GM21381 (cell line): Measurements from ENCODE around the gene CDC14A.
"Not testable (repeated sequence)": the region's sequence is repeated elsewhere in the genome, so short reads cannot be mapped to it uniquely, and the experiment has no call there.

Source experiments
- ATAC-seq: cut with Tn5 transposase; IDR thresholded peaks from one replicate; pipeline ENCODE4 v1.9.1; 2021; ENCODE audit warnings: mild to moderate bottlenecking, moderate library complexity; ENCODE audit not compliant: unreplicated experiment

Gene CDC14A, protein sequence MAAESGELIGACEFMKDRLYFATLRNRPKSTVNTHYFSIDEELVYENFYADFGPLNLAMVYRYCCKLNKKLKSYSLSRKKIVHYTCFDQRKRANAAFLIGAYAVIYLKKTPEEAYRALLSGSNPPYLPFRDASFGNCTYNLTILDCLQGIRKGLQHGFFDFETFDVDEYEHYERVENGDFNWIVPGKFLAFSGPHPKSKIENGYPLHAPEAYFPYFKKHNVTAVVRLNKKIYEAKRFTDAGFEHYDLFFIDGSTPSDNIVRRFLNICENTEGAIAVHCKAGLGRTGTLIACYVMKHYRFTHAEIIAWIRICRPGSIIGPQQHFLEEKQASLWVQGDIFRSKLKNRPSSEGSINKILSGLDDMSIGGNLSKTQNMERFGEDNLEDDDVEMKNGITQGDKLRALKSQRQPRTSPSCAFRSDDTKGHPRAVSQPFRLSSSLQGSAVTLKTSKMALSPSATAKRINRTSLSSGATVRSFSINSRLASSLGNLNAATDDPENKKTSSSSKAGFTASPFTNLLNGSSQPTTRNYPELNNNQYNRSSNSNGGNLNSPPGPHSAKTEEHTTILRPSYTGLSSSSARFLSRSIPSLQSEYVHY

DNA sequence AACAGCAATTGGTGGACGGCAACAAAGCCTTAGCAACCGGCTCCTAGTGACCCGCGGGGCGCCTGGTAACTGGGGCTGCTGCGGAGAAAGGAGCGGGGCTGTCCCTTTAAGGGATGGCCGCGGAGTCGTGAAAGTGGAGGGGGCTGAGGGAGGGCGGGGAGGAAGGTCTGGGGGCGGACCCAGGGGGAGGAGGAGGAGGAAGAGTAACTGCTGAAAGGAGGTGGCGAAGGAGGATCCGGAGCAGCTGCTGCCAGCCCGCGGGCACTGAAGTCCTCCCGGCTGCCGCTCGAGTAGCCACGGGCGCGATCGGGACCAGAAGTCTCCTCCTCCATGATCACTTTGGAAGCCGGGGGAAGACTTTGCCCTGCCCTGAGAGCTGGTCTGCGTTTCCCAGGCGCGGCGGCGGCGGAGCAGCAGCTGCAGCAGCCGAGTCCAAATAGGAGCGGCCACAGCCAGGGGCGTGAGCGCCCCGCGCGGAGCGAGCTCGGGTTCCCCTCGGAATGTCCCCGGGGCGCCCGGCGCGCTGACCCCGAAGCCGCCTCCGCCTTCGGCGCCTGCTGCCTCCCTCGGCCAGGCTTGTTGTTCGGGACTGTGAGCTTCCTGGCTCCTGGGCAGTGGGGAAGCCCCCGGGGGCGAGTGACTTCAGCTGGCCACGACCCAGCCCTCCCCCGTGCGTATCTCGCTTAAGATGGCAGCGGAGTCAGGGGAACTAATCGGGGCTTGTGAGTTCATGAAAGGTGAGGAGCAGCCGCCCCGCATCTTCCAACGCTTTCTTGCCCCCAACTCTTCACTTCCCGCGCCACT, at the start of gene CDC14A:
Gene CDC14A, plus strand, starts transcription at position 240 of the 804 bp plus-strand sequence. Its CDS starts 449 bp downstream, at position 689.
- ATAC-seq = peak; percentile 64

DNA sequence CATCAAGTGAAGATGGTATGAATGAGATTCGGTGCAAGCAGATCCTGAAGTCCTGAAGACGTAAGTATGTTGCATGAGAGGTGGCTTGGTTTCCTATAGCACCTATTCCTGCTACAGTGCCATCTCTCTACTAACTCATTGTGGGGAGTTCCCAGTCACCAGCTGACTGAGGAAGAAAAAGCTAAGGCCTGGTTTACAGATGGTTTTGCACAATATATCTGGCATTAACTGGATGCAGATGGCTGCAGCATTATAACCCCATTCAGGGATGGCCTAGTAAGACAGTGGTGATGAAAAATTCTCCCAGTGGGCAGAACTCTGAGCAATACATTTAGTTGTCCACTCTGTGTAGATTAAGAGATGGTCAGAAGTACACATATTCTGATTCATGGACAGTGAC, 49.6 kb upstream of the CDC14A start:
- no peak for ATAC-seq

DNA sequence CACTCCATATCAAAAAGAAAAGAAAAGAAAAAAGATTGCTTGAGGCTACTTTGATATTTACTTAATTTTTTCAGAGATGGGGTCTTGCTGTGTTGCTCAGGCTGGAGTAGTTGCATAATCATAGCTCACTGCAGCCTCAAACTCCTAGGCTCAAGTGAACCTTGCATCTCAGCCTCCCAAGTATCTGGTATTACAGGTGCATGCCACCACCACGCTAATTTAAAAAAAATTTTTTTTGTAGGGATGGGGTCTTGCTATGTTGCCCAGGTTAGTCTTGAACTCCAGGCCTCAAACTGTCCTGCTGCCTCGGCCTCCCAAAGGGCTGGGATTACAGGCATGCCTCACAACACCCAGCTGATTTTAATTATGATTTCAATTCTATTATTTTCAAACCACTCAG, 48.1 kb upstream of the CDC14A start:
- ATAC-seq = no peak

DNA sequence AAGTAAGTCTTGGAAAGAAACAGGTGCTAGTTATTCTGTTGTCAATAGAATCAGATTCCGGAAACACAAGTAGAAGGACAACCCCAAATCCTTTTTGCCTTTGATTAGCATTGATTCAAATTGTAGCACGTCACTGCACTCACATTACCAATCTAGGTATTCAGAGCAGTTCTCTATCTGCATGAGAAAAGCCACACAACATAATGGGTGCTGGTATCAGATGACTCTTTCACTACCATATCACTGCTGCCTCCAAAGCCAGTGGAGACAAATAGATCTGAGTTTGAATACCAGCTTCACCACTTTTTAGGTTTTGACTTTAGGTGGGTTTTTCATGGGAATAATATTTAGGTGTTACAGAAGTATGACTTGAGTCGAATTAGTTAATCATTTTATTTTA, 47.4 kb upstream of the CDC14A start:
- ATAC-seq = no peak

DNA sequence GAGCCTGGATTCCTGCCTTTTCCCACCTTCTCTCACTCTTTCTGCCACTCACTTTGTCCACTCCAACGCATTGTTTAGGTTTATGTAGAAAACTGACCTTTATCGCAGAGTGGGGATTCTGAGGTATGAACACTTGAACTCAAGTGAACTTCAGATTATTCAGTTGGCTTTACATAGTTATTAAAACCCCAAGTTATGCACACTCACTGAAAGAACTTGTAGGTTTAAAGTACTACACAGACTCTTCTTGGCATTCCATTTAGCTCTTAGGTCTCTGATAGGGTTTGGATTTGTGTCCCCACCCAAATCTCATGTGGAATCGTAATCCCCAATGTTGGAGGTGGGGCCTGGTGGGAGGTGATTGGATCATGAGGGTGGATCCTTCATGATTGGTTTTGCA, 46.4 kb upstream of the CDC14A start:
- ATAC-seq = no peak

DNA sequence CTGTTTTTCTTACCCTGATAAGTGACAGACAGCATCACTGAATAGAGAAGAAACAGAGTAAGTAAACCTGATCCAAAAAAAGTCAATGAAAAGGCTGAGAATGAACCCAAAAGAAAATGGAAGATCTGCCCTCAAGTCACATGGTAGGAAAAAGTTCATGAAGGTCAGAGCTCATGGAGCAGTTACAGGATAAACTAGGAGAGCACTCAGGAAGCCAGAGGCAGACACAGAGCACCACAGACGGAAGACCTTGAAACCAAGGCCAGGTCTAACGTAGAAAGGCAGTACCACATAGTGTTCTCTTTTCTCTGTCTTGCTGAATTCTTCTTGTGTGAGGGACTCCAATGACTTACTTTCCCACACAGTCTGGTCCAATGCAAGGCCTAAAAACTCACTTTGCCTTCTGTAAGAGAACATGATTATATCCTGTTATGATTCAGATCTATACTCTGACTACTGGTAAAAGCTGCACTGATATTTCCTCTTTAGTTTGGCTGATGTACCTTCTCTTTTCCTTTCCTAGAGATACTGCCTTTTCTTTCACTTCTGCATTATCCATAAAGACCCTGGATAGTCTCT, 45.5 kb upstream of the CDC14A start:
- no peak for ATAC-seq

DNA sequence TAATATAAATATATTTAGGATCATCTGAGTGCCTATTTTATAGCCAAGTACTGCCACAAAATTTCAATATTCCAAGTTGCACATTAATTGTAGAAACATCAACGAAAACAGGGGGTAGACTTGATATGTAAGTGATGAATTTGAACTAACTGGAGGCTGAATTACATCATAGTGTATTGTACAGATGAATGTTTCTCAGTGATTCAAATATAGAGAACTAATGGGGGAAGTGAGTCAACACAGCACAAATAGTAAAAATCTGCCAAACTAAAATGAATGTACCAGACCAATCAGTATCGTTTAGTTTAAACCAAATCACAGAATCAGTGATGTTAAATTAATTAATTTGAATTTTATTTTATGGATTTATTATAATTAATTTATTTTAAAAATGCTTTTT, 43.5 kb upstream of the CDC14A start:
- ATAC-seq = no peak

DNA sequence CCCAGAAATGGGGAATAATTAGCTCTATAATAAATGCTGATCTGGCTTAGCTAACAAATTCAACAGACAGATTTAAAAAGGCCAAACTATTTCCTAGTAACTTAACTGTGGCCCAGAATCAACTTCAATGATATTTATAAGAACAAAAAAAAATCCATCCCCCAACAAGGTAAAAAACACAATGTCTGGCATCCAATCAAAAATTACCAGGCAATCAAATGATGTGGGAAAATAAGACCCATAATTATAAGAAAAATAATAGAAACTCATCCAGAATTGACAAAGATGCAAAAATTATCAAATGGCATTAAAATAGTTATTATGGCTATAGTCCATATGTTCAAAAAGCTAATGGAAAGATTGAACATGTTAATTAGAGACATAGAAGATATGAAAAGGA, 42.4 kb upstream of the CDC14A start:
- ATAC-seq = no peak

DNA sequence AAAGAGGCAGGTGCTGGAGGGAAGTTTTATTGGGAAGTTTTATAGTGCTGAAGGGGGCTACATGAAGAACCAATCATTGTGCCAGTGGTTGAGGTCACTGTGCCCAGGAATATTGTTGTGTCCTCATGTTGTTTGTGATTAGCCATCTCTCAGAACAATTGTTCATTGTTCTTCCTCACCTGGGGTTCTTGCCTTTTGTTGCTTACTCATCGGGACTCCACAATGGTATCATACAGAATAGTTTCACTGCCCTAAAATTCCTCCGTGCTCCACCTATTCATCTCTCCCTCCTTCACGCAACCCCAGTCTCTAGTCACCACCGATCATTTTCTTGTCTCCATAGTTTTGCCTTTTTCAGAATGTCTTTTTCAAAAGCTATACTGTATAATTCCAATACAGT, 38.9 kb upstream of the CDC14A start:
- ATAC-seq = no peak

DNA sequence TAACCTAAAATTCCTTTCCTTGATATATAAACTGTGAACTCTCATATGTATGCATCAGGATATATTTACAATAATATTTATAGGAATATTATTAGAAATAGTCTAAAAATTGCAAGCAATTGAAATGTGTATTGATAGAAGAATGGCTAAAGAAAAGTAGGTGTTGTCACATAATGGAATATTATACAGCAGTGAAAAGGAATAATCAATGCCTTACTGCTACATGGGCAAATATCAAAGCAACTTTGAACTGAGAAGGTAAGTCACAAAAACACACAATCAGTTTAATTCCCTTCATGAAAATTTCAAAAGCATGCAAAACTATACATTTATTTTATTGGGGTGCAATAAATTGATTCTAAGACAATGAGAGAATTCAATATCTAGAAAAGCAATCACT, 35.7 kb upstream of the CDC14A start:
- ATAC-seq = no peak

DNA sequence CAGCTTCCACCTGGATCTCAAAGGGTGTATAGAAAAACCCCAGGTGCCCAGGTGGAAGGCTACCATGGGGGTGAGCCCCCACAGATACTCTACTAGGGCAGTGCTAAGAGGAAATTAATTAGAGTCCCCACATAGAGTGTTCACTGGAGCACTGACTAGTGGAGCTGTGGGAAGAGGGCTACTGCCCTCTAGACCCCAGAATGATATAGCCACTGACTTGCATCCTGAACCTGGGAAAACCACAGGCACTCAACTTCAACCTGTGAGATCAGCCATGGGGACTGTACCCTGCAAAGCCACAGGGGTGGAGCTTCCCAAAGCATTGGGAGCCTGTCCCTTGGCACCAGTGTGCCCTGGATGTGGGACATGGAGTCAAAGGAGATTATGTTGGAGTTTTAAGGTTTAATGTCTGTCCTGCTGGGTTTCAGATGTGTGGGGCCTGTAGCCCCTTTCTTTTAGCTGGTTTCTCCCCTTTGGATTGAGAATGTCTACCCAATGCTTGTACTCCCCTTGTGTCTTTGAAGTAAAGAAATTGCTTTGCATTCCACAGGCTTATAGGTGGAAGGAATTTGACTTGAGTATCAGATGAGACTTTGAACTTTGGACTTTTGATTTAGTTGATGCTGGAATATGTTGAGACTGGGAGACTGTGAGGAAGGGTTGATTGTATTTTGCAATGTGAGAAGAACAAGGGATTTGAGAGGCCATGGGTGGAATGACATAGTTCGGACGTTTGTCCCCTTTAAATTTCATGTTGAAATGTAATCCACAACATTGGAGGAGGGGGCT, 31.8 kb upstream of the CDC14A start:
- ATAC-seq = no peak

DNA sequence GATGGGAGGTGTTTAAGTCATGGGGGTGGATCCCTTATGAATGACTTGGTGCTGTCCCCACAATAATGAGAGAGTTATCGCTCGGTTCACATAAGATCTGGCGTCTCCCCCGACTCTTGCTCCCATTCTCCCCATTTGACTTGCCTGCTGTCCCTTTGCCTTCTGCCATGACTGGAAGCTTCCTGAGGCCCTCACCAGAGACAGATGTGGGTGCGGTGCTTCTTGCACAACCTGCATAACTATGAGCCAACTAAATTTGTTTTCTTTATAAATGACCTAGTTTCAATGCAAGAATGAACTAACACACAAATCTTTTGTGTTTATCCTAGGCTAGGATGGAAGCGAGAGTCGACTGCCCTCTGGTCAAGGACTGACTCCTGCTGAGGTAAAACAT, 31.2 kb upstream of the CDC14A start:
- no peak for ATAC-seq

DNA sequence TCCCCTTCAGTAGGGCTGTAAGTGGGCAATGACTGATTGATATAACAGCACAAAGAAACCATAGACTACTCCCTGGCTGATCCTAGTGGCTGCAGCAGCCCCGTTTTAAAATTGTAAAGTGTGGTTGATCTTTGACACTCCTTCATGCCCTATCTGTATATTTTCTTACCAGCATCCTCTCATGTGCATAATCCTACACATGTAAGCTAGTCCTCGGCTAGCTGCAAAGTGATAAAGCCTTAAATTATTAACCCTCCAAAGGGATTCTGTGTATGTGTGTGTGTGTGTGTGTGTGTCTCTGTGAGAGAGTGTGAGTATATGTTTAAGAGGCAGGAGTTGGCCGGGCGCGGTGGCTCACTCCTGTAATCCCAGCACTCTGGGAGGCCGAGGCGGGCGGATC, 30.8 kb upstream of the CDC14A start:
- no peak for ATAC-seq

DNA sequence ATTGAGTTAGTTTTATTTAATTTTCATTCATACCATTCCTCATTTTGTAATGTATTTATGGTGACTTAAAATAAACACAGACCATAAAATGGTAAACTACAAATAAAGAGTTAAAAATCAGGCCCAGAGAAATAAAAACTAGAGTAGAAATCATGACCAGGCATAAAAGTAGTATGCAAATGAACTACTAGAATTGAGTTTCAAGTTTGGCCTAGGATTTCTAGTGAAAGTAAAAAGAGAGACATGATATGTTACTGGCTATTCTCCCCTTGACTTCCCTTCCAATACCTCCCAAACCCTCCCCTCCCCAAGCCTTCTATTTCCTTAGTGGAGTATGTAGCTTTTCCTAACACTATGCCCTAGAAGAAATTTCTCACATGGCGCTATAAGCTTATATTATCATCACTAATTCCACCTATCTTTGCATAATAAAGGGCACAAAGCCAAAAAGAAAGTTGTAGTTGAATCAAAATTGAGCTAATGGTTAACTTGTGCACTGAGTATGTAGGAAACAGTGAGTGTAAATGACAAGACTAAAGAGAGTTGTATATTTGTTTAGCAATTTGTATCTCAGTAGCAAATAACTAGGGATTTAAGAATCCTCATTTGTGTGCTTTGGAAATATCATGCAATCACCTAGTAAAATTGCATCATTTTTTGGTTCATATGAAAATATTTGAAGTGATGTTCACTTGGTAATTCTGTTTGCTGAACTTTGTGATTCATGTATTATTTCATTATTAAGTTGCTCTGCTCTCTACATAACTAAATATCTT, 29.7 kb upstream of the CDC14A start:
- no peak for ATAC-seq

DNA sequence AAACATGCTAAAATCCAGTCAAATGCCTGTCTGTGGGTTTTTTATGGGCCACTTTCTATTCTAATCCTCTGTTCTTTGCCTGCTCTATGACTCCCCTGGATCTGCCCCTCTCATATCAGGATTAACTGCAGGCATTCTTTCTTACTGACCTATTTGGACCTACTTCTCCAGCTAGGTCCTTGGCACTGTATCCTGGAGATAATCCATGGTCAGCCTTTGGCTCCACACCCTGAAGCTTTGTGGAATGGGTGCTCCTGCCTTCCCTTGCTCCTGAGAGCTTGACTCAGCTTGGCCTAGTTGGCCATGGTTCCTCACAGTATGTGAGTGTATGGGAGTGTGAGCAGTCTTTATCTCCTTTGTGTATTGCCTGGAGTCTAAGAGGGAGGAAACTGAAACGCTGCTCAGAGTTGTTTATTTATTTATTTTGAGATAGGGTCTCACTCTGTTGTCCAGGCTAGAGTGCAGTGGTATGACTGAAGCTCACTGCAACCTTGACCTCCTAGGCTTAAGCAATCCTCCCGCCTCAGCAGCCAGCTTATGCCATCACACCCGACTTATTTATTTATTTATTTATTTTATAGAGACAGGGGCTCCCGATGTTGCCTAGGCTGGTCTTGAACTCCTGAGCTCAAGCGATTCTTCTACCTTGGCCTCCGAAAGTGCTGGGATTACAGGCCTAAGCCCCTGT, 28.7 kb upstream of the CDC14A start:
- ATAC-seq = no peak

DNA sequence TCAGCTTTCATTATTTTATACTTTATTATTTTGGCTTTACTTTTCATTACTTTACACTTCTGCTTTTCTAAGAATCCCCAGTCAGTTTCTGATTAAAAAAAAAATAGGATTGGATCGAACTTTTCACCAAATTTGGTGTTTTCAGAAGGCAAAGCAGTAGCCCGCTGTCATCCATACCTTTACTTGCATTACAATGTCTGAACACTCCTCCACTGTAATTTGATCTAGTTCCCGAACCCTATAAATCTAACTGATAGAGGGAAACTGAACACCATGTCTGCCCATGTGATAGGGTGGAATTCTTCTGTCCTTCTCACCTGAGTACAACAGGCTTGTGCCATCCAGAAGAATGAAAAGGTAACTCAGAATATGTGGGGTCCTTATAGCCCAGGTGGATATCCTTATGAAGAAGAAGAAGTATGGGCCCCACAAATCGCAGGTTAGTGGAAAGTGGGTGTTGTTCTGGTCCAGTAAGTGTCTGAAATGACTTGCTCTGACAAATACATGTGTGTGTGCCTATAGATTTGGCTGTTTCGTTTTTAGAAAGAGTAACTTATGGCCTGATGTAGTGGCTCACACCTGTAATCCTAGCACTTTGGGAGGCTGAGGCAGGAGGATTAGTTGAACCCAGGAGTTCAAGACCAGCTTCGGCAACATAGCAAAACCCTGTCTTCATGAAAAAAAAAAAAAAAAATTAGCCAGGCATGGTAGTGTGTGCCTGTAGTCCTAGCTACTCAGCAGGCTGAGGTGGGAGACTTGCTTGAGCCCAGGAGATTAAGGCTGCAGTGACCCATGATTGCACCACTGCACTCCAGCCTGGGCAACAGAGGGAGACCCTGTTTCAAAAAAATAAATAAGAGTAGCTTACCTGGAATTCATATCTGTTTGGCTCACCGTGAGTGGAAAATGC, 26.6 kb upstream of the CDC14A start:
- ATAC-seq = no peak

DNA sequence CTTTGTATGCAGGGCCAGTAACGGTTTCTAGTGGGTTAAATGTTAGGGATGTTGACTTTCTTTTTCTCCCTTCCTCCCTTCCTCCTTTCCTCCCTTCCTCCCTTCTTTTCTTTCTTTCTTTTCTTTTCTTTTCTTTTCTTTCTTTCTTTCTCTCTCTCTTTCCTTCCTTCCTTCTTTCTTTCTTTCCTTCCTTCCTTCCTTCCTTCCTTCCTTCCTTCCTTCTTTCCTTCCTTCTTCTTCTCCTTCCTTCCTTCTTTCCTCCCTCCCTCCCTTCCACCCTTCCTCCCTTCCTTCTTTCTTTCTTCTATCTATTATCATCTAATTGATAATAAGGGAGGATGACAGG, 26.0 kb upstream of the CDC14A start:
- not testable (repeated sequence) for ATAC-seq

DNA sequence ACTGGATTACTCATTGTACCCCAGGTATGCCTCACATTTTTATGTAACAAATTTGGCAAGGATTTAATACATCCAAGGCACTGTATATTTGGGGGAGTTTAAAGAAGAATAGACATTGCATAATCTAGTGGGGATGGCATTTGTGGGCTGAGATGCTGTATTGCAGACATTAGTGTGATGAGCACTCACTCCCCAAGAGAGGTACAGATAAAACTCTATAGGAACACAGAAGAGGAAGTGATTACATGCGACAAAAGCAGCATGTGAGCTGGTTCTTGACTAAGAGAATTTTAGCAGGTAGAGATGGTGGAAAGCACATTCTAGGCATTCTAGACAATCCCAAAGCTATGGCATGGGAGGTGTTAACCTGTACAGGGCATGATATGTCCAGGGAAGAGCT, 24.2 kb upstream of the CDC14A start:
- ATAC-seq = no peak
